ENCODE results near the gene DCHS1. TPM values are rescaled to one million over a fixed set of nuclear protein-coding genes. Genes with fewer than 3 reads are reported as not detected.

Gene DCHS1
- total and polyA plus RNA-seq, 2 of the 13 experiments (the other 11 are each of a cell fraction or from before 2014, with no cell fraction given), result under 0.01 to 0.03 TPM

DNA sequence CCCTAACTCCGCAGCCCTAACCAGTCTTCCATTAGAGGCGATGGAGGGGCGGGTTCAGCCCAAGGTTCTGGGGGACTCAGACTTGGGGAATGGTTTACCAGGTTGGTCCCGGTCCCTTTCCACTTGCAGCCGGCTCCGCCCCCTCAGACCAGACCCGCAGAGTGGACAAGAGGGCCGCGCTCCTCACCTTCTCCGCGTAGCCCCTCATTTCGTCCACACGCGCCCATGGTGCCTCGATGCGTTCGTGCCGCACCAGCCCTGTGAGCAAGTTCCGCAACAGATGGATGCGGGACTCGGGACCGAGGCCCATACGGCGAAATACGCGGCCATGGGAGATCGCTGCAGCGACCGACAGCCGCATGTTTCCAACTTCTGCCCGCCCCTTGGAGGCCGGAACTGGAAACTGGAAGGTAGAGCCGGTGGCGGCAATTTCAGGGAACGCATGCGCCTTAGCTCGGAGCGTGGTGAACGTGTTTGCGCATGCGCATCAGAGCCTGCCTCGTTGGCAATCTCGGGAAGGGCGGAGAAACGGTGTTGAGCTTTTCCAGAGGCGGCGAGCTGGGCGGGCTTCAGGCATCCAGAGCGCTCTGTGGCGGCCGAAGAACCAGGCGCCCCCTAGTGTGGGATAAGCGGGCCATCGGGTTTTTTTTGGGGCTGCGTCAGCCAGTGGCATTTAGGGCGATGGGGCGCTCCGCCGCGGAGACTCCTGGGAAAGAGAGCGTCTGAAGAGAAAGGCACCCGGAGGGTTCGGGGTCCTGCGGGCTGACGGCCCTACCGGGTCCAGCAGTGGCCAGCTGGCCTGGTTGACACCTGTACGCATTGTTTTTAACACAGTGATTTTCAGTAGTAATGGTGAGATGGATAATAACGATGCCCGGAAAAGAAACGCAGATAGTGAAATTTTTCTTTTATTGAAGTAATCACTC, 27.6 kb upstream of the DCHS1 start, which contains the start of gene MRPL17 (continued):
- no peak for TF ChIP-seq ONECUT2 (CRISPR knock-in tag; IDR thresholded peaks at IDR 0.05)
- peak; percentile 42 for TF ChIP-seq PHF5A (CRISPR knock-in tag; IDR thresholded peaks at IDR 0.05; ENCODE audit: low read depth, unreplicated experiment)
- TF ChIP-seq HMG20B (CRISPR knock-in tag; conservative IDR thresholded peaks at IDR 0.05), result 0 out of 2 replicates have a peak, but pooled peaks have one; percentile 37
- TF ChIP-seq NCOA2 (CRISPR knock-in tag; IDR thresholded peaks at IDR 0.05), result no peak; the same call in 1 of the 2 replicates
- TF ChIP-seq ZNF678 (CRISPR knock-in tag; IDR thresholded peaks at IDR 0.05), result 0 out of 2 replicates have a peak, but pooled peaks have one; percentile 90
- TF ChIP-seq, protein P1, sequence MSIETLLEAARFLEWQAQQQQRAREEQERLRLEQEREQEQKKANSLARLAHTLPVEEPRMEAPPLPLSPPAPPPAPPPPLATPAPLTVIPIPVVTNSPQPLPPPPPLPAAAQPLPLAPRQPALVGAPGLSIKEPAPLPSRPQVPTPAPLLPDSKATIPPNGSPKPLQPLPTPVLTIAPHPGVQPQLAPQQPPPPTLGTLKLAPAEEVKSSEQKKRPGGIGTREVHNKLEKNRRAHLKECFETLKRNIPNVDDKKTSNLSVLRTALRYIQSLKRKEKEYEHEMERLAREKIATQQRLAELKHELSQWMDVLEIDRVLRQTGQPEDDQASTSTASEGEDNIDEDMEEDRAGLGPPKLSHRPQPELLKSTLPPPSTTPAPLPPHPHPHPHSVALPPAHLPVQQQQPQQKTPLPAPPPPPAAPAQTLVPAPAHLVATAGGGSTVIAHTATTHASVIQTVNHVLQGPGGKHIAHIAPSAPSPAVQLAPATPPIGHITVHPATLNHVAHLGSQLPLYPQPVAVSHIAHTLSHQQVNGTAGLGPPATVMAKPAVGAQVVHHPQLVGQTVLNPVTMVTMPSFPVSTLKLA (IDR thresholded peaks at IDR 0.05), result peak; percentile 69
- TF ChIP-seq REL (CRISPR knock-in tag; conservative IDR thresholded peaks at IDR 0.05), result peak; percentile 95
- TF ChIP-seq, protein P2, sequence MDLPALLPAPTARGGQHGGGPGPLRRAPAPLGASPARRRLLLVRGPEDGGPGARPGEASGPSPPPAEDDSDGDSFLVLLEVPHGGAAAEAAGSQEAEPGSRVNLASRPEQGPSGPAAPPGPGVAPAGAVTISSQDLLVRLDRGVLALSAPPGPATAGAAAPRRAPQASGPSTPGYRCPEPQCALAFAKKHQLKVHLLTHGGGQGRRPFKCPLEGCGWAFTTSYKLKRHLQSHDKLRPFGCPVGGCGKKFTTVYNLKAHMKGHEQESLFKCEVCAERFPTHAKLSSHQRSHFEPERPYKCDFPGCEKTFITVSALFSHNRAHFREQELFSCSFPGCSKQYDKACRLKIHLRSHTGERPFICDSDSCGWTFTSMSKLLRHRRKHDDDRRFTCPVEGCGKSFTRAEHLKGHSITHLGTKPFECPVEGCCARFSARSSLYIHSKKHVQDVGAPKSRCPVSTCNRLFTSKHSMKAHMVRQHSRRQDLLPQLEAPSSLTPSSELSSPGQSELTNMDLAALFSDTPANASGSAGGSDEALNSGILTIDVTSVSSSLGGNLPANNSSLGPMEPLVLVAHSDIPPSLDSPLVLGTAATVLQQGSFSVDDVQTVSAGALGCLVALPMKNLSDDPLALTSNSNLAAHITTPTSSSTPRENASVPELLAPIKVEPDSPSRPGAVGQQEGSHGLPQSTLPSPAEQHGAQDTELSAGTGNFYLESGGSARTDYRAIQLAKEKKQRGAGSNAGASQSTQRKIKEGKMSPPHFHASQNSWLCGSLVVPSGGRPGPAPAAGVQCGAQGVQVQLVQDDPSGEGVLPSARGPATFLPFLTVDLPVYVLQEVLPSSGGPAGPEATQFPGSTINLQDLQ (CRISPR knock-in tag; IDR thresholded peaks at IDR 0.05), result no peak
- no peak for TF ChIP-seq ZNF549 (CRISPR knock-in tag; IDR thresholded peaks at IDR 0.05)
- no peak; the same call in 1 of the 2 replicates for TF ChIP-seq ZNF367 (CRISPR knock-in tag; IDR thresholded peaks at IDR 0.05; ENCODE audit: borderline replicate concordance)
- no peak for TF ChIP-seq TRIM24 (CRISPR knock-in tag; IDR thresholded peaks at IDR 0.05)
- TF ChIP-seq, protein P3, sequence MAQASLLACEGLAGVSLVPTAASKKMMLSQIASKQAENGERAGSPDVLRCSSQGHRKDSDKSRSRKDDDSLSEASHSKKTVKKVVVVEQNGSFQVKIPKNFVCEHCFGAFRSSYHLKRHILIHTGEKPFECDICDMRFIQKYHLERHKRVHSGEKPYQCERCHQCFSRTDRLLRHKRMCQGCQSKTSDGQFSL (CRISPR knock-in tag; IDR thresholded peaks at IDR 0.05), result 0 out of 2 replicates have a peak, but pooled peaks have one; percentile 12
- TF ChIP-seq, protein P4, sequence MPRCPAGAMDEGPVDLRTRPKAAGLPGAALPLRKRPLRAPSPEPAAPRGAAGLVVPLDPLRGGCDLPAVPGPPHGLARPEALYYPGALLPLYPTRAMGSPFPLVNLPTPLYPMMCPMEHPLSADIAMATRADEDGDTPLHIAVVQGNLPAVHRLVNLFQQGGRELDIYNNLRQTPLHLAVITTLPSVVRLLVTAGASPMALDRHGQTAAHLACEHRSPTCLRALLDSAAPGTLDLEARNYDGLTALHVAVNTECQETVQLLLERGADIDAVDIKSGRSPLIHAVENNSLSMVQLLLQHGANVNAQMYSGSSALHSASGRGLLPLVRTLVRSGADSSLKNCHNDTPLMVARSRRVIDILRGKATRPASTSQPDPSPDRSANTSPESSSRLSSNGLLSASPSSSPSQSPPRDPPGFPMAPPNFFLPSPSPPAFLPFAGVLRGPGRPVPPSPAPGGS (CRISPR knock-in tag; IDR thresholded peaks at IDR 0.05), result peak; percentile 96
- no peak for TF ChIP-seq GZF1 (CRISPR knock-in tag; IDR thresholded peaks at IDR 0.05)
- TF ChIP-seq ZNF234 (CRISPR knock-in tag; conservative IDR thresholded peaks at IDR 0.05), result no peak
- TF ChIP-seq, protein P5, sequence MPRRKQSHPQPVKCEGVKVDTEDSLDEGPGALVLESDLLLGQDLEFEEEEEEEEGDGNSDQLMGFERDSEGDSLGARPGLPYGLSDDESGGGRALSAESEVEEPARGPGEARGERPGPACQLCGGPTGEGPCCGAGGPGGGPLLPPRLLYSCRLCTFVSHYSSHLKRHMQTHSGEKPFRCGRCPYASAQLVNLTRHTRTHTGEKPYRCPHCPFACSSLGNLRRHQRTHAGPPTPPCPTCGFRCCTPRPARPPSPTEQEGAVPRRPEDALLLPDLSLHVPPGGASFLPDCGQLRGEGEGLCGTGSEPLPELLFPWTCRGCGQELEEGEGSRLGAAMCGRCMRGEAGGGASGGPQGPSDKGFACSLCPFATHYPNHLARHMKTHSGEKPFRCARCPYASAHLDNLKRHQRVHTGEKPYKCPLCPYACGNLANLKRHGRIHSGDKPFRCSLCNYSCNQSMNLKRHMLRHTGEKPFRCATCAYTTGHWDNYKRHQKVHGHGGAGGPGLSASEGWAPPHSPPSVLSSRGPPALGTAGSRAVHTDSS (CRISPR knock-in tag; conservative IDR thresholded peaks at IDR 0.05), result no peak
- TF ChIP-seq KLF12 (CRISPR knock-in tag; IDR thresholded peaks at IDR 0.05; ENCODE audit: borderline replicate concordance), result peak; percentile 80; the same call in 1 of the 2 replicates
- TF ChIP-seq ZNF335 (CRISPR knock-in tag; IDR thresholded peaks at IDR 0.05), result peak; percentile 79
- TF ChIP-seq TEAD3 (CRISPR knock-in tag; optimal IDR thresholded peaks at IDR 0.05; ENCODE audit: borderline replicate concordance), result peak; percentile 77
- peak; percentile 67; the same call in 1 of the 2 replicates for TF ChIP-seq ZNF747 (CRISPR knock-in tag; IDR thresholded peaks at IDR 0.05; ENCODE audit: borderline replicate concordance)
- peak; percentile 91 for TF ChIP-seq SMYD3 (CRISPR knock-in tag; IDR thresholded peaks at IDR 0.05)
- TF ChIP-seq CREM (IDR thresholded peaks at IDR 0.05), result peak; percentile 58
- TF ChIP-seq CREM (CRISPR knock-in tag; IDR thresholded peaks at IDR 0.05), result no peak
